NB4 (cell line): ENCODE data around the gene BARX2.

Experiments used
- DNase-seq: peaks from one replicate; pipeline ENCODE4 v3.0.0; 2010; ENCODE audit warnings: low read depth
- H3K4me3 ChIP-seq: one replicate; pipeline ENCODE4 v1.5.1; 2011; ENCODE audit warnings: mild to moderate bottlenecking, low read depth, low read length, moderate library complexity
- CTCF ChIP-seq: IDR thresholded peaks from one replicate; pipeline ENCODE4 v1.5.1; 2012; ENCODE audit warnings: low read depth, low read length
- MAX ChIP-seq: IDR thresholded peaks from 2 replicates; pipeline ENCODE4 v1.6.1; 2011; ENCODE audit warnings: low read depth, low read length
- MYC ChIP-seq: IDR thresholded peaks from 2 replicates; pipeline ENCODE4 v1.6.1; 2011; ENCODE audit warnings: low read depth, low read length
- POLR2A ChIP-seq: IDR thresholded peaks from 2 replicates; pipeline ENCODE4 v1.6.1; 2011; ENCODE audit warnings: mild to moderate bottlenecking; ENCODE audit not compliant: insufficient read length; ENCODE audit errors: extremely low read depth

BARX2 gene

GRCh38 chr11:129443276-129443675 lies 67.6 kb downstream of the BARX2 start:
- H3K4me3 ChIP-seq: no peak overlapping the region
- TF ChIP-seq MYC (no peak), MAX (no peak), POLR2A (no peak), CTCF (no peak)
- DNase-seq: no peak

GRCh38 chr11:129444274-129444673 lies 68.6 kb downstream of the BARX2 start:
- no peak for TF ChIP-seq CTCF
- TF ChIP-seq POLR2A: no peak
- no peak for TF ChIP-seq MAX
- no peak for TF ChIP-seq MYC
- DNase-seq: no peak

GRCh38 chr11:129445226-129445625 lies 69.6 kb downstream of the BARX2 start:
- DNase-seq: no peak
- H3K4me3 ChIP-seq: no peak overlapping the region
- no peak for TF ChIP-seq MAX
- no peak for TF ChIP-seq POLR2A
- no peak for TF ChIP-seq CTCF
- TF ChIP-seq MYC: no peak

More at GRCh38 chr11:129444274-129444673, 68.6 kb downstream of the BARX2 start:
- no peak overlapping the region for H3K4me3 ChIP-seq

- no peak for DNase-seq
- H3K4me3 ChIP-seq: no peak overlapping the region
- TF ChIP-seq MAX (no peak), CTCF (no peak), POLR2A (no peak), MYC (no peak)
These were observed 70.9 kb downstream of the BARX2 start for GRCh38 chr11:129446572-129446971.

GRCh38 chr11:129447654-129448239 lies 72.1 kb downstream of the BARX2 start:
- TF ChIP-seq MYC: no peak
- no peak for TF ChIP-seq POLR2A
- TF ChIP-seq MAX: no peak
- TF ChIP-seq CTCF: no peak
- no peak for DNase-seq
- H3K4me3 ChIP-seq: no peak overlapping the region
